ENCODE results near the gene SPON1.

- TF ChIP-seq CTCF (IDR thresholded peaks at IDR 0.05): no peak
- TF ChIP-seq POLR2A (IDR thresholded peaks at IDR 0.05): no peak
These were observed 21.6 kb upstream of the SPON1 start for GRCh38 chr11:13940907-13941256.

All from transverse colon (tissue), 3 donors.